HCT116 (cell line): ENCODE results near the gene MCRIP2. TPM values are rescaled to one million over a fixed set of nuclear protein-coding genes. Genes with fewer than 3 reads are reported as not detected.

Experiments used
- ATAC-seq: fragments of 200-7000 bp; cut with Tn5 transposase; 2 replicates; pipeline ENCODE4 v1.9.1; 2020; ENCODE audit warnings: mild to moderate bottlenecking, moderate library complexity
- BruUV-seq: library from RNA; stranded (reverse); fragments of 400-500 nt; replicated peaks from 2 replicates; lab custom pipeline; 2021; lab: Mats Ljungman, UMichigan
- CTCF ChIA-PET: fragments of 300-600 bp; sonication (Branson Sonifier 250); formaldehyde crosslinking; loops from one replicate; lab custom pipeline; 2021; ENCODE audit warnings: antibody characterized with exemption; lab: Charles Lee
- POLR2A ChIA-PET: fragments of 300-600, 350-600 bp; sonication (Branson Sonifier 250); formaldehyde crosslinking; loops from one replicate; lab custom pipeline; 2021; ENCODE audit warnings: antibody characterized with exemption; lab: Charles Lee
- RAD21 ChIA-PET, 2 experiments: fragments of 300-600 bp; sonication (Branson Sonifier 250); formaldehyde crosslinking; loops; one replicate each; lab custom pipeline; 2023; ENCODE audit warnings: low total read pairs in 2 of 2; ENCODE audit not compliant: uncharacterized antibody in 2 of 2, unreplicated experiment in 2 of 2, low non-redundant PET in 1 of 2; lab: Charles Lee
- DNase-seq: peaks from one replicate; pipeline ENCODE4 v3.0.0-alpha.2; 2010; ENCODE audit warnings: low read depth, low spot score
- H2AFZ ChIP-seq: fragments of 200-600 bp; shearing (Covaris generic), sonication (generic); 2 replicates; pipeline ENCODE4 v1.6.1; 2017; ENCODE audit warnings: low read depth, mixed run types, mixed read lengths, antibody characterized with exemption, low read length; ENCODE audit not compliant: poor library complexity, severe bottlenecking
- H3K27ac ChIP-seq: 2 replicates; pipeline ENCODE4 v1.5.1; 2012; ENCODE audit warnings: low read depth, low read length
- H3K27me3 ChIP-seq: fragments of 200-600 bp; sonication (generic); 2 replicates; pipeline ENCODE4 v1.6.1; 2016; ENCODE audit warnings: mixed run types, low read length, mixed read lengths; ENCODE audit not compliant: insufficient read depth
- H3K36me3 ChIP-seq, 2 experiments: fragments of 200-500 bp in 1 of 2; fragments of 200-600 bp in 1 of 2; sonication (Bioruptor generic) in 1 of 2; sonication (generic) in 1 of 2; 2 replicates each; pipeline versions ENCODE4 v1.5.1 to v1.6.1; 2014 to 2016; ENCODE audit warnings: low read length in 2 of 2, inconsistent platforms in 1 of 2, mixed read lengths in 1 of 2, mixed run types in 1 of 2; ENCODE audit not compliant: insufficient read depth in 2 of 2, control insufficient read depth in 1 of 2
- H3K4me1 ChIP-seq, 2 experiments: fragments of 200-600 bp in 1 of 2; sonication (generic) in 1 of 2; 2 replicates each; pipeline versions ENCODE4 v1.5.1 to v1.6.1; 2012 to 2017; ENCODE audit warnings: low read length in 2 of 2, inconsistent platforms in 1 of 2, mild to moderate bottlenecking in 1 of 2, mixed read lengths in 1 of 2, mixed run types in 1 of 2, moderate library complexity in 1 of 2; ENCODE audit not compliant: insufficient read depth in 2 of 2, control insufficient read depth in 1 of 2
- H3K4me2 ChIP-seq: fragments of 200-600 bp; sonication (generic); 2 replicates; pipeline ENCODE4 v1.6.1; 2017; ENCODE audit warnings: mixed run types, low read length, mixed read lengths
- H3K4me3 ChIP-seq, 2 experiments: fragments of 200-600 bp in 1 of 2; sonication (generic) in 1 of 2; replicated peaks in 1 of 2; 2 replicates each; pipeline ENCODE4 v1.5.1; 2011 to 2016; ENCODE audit warnings: low read length in 2 of 2, control low read depth in 1 of 2, low read depth in 1 of 2, mild to moderate bottlenecking in 1 of 2, mixed read lengths in 1 of 2, mixed run types in 1 of 2
- H3K79me2 ChIP-seq: fragments of 200-600 bp; sonication (generic); 2 replicates; pipeline ENCODE4 v1.6.1; 2017; ENCODE audit warnings: mild to moderate bottlenecking, mixed run types, low read length, moderate library complexity, mixed read lengths; ENCODE audit not compliant: insufficient read depth
- H3K9ac ChIP-seq: fragments of 200-600 bp; sonication (generic); 2 replicates; pipeline ENCODE4 v1.6.1; 2016; ENCODE audit warnings: low read length, mixed read lengths
- H3K9me2 ChIP-seq: fragments of 200-600 bp; sonication (generic), shearing (Covaris generic); 2 replicates; pipeline ENCODE4 v1.6.1; 2017; ENCODE audit warnings: mixed run types, mild to moderate bottlenecking, moderate library complexity; ENCODE audit not compliant: insufficient read depth
- H3K9me3 ChIP-seq, 2 experiments: fragments of 200-500 bp in 1 of 2; fragments of 200-600 bp in 1 of 2; sonication (Bioruptor generic) in 1 of 2; sonication (generic) in 1 of 2; 2 replicates each; pipeline ENCODE4 v1.6.1; 2014 to 2017; ENCODE audit warnings: low read length in 2 of 2, mixed read lengths in 2 of 2, inconsistent platforms in 1 of 2, low read depth in 1 of 2, mild to moderate bottlenecking in 1 of 2, mixed run types in 1 of 2, moderate library complexity in 1 of 2; ENCODE audit not compliant: control insufficient read depth in 1 of 2, insufficient read depth in 1 of 2
- H4K20me1 ChIP-seq: fragments of 200-600 bp; sonication (generic), shearing (Covaris generic); 2 replicates; pipeline ENCODE4 v1.6.1; 2017; ENCODE audit warnings: mixed run types, mild to moderate bottlenecking, moderate library complexity; ENCODE audit not compliant: insufficient read depth
- CBX3 ChIP-seq: IDR thresholded peaks from 2 replicates; pipeline ENCODE4 v1.6.1; 2012; ENCODE audit warnings: low read depth
- EZH2 ChIP-seq: fragments of 200-600 bp; sonication (generic); IDR thresholded peaks from 2 replicates; pipeline ENCODE4 v1.6.1; 2017; ENCODE audit warnings: antibody characterized with exemption, mixed run types
- EZH2phosphoT487 ChIP-seq: fragments of 200-600 bp; IDR thresholded peaks from 2 replicates; pipeline ENCODE4 v1.6.1; 2018; ENCODE audit warnings: antibody characterized with exemption, borderline replicate concordance
- FOSL1 ChIP-seq: IDR thresholded peaks from 2 replicates; pipeline ENCODE4 v1.6.1; 2012; ENCODE audit warnings: low read depth
- JUND ChIP-seq: IDR thresholded peaks from 2 replicates; pipeline ENCODE4 v1.6.1; 2012
- POLR2A ChIP-seq: IDR thresholded peaks from 2 replicates; pipeline ENCODE4 v1.7.0; 2011; ENCODE audit warnings: borderline replicate concordance; ENCODE audit not compliant: insufficient read depth, insufficient read length; ENCODE audit errors: extremely low read depth
- POLR2AphosphoS5 ChIP-seq: IDR thresholded peaks from 2 replicates; pipeline ENCODE4 v1.6.1; 2011; ENCODE audit warnings: mild to moderate bottlenecking, low read depth, low read length, moderate library complexity
- RAD21 ChIP-seq: IDR thresholded peaks from 2 replicates; pipeline ENCODE4 v1.6.1; 2012; ENCODE audit warnings: low read depth, mild to moderate bottlenecking
- SIN3A ChIP-seq: IDR thresholded peaks from 2 replicates; pipeline ENCODE4 v1.6.1; 2012; ENCODE audit warnings: low read depth
- SRF ChIP-seq: IDR thresholded peaks from 2 replicates; pipeline ENCODE4 v1.6.1; 2012; ENCODE audit warnings: low read depth
- TCF7L2 ChIP-seq: IDR thresholded peaks from 2 replicates; pipeline ENCODE4 v1.7.0; 2011; ENCODE audit warnings: borderline replicate concordance, inconsistent platforms; ENCODE audit not compliant: insufficient read depth, insufficient read length; ENCODE audit errors: extremely low read depth
- YY1 ChIP-seq: IDR thresholded peaks from 2 replicates; pipeline ENCODE4 v1.6.1; 2011; ENCODE audit warnings: low read length, low read depth, moderate library complexity, mild to moderate bottlenecking; ENCODE audit not compliant: insufficient replicate concordance; ENCODE audit errors: extremely low read depth
- intact Hi-C: fragments of 100-400 bp; cut with micrococcal nuclease; formaldehyde crosslinking; loops from 2 replicates; pipeline ENCODE4 v1.10.0; 2022
- total RNA-seq: library from RNA; stranded (reverse); gene quantifications from one replicate; pipeline ENCODE4 v1.2.1, GENCODE V29; 2021; ENCODE audit not compliant: unreplicated experiment
- TF ChIP-seq, protein P1 (sequence below): IDR thresholded peaks from 2 replicates; pipeline ENCODE4 v1.6.1; 2012
- TF ChIP-seq, protein P2 (sequence below): IDR thresholded peaks from 2 replicates; pipeline ENCODE4 v1.6.1; 2012; ENCODE audit warnings: low read depth
- TF ChIP-seq, protein P3 (sequence below), 3 experiments: fragments of 200-600 bp in 1 of 3; sonication (generic) in 1 of 3; IDR thresholded peaks in 2 of 3; conservative IDR thresholded peaks in 1 of 3; 2 replicates each; pipeline ENCODE4 v1.5.1; 2012 to 2017; ENCODE audit warnings: low read depth in 2 of 3, low read length in 2 of 3, antibody characterized with exemption in 1 of 3, borderline replicate concordance in 1 of 3, control low read depth in 1 of 3, mild to moderate bottlenecking in 1 of 3, mixed read lengths in 1 of 3, mixed run types in 1 of 3, moderate library complexity in 1 of 3; ENCODE audit not compliant: insufficient read depth in 1 of 3
- TF ChIP-seq, protein P4 (sequence below): IDR thresholded peaks from 2 replicates; pipeline ENCODE4 v1.6.1; 2012

MCRIP2 gene
- total RNA-seq, 1 experiment from 2014 or later: 34.9 TPM

DNA sequence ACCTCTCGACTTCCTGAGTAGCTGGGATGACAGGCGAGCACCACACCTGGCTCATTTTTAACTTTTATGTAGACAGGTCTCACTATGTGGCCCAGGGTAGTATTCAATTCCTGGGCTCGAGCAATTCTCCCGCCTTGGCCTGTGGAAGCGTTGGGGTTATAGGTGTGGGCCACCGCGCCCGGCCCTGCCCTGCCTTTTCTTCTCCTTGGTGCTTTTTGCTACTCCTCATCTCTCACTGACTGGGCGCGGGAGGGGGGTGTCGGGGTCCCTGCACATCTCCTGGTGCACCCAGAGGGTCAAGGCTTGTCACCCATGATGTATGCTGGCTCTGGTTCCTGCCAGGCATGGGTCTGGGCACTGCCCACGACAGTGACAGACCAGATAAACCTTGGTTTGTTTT lies 2.9 kb downstream of the MCRIP2 start:
- Histone ChIP-seq H3K27me3 (no peaks in the 10 kb centered on the region), H4K20me1 (no peaks in the 10 kb centered on the region), H2AFZ (no peak overlapping the region)
- ATAC-seq (no peak), DNase-seq (no peak)
- TF ChIP-seq, protein P1, sequence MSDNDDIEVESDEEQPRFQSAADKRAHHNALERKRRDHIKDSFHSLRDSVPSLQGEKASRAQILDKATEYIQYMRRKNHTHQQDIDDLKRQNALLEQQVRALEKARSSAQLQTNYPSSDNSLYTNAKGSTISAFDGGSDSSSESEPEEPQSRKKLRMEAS: no peak
- TF ChIP-seq YY1: no peak
- TF ChIP-seq, protein P2, sequence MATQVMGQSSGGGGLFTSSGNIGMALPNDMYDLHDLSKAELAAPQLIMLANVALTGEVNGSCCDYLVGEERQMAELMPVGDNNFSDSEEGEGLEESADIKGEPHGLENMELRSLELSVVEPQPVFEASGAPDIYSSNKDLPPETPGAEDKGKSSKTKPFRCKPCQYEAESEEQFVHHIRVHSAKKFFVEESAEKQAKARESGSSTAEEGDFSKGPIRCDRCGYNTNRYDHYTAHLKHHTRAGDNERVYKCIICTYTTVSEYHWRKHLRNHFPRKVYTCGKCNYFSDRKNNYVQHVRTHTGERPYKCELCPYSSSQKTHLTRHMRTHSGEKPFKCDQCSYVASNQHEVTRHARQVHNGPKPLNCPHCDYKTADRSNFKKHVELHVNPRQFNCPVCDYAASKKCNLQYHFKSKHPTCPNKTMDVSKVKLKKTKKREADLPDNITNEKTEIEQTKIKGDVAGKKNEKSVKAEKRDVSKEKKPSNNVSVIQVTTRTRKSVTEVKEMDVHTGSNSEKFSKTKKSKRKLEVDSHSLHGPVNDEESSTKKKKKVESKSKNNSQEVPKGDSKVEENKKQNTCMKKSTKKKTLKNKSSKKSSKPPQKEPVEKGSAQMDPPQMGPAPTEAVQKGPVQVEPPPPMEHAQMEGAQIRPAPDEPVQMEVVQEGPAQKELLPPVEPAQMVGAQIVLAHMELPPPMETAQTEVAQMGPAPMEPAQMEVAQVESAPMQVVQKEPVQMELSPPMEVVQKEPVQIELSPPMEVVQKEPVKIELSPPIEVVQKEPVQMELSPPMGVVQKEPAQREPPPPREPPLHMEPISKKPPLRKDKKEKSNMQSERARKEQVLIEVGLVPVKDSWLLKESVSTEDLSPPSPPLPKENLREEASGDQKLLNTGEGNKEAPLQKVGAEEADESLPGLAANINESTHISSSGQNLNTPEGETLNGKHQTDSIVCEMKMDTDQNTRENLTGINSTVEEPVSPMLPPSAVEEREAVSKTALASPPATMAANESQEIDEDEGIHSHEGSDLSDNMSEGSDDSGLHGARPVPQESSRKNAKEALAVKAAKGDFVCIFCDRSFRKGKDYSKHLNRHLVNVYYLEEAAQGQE: no peak
- TF ChIP-seq SRF: no peak
- no peak for TF ChIP-seq EZH2phosphoT487
- no peak for TF ChIP-seq EZH2
- TF ChIP-seq TCF7L2: no peak
- TF ChIP-seq FOSL1: no peak
- TF ChIP-seq CBX3: no peak
- no peak for TF ChIP-seq JUND
- no peak for TF ChIP-seq POLR2AphosphoS5
- no peak for TF ChIP-seq SIN3A
- TF ChIP-seq, protein P3, sequence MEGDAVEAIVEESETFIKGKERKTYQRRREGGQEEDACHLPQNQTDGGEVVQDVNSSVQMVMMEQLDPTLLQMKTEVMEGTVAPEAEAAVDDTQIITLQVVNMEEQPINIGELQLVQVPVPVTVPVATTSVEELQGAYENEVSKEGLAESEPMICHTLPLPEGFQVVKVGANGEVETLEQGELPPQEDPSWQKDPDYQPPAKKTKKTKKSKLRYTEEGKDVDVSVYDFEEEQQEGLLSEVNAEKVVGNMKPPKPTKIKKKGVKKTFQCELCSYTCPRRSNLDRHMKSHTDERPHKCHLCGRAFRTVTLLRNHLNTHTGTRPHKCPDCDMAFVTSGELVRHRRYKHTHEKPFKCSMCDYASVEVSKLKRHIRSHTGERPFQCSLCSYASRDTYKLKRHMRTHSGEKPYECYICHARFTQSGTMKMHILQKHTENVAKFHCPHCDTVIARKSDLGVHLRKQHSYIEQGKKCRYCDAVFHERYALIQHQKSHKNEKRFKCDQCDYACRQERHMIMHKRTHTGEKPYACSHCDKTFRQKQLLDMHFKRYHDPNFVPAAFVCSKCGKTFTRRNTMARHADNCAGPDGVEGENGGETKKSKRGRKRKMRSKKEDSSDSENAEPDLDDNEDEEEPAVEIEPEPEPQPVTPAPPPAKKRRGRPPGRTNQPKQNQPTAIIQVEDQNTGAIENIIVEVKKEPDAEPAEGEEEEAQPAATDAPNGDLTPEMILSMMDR (IDR thresholded peaks at IDR 0.05 in 2 of 3, conservative IDR thresholded peaks at IDR 0.05 in 1 of 3; ENCODE audit: borderline replicate concordance in 1 of 3, insufficient read depth in 1 of 3, low read depth in 2 of 3, low read length in 2 of 3): no peak
- no peak for TF ChIP-seq RAD21
- no peak for TF ChIP-seq POLR2A
- TF ChIP-seq, protein P4, sequence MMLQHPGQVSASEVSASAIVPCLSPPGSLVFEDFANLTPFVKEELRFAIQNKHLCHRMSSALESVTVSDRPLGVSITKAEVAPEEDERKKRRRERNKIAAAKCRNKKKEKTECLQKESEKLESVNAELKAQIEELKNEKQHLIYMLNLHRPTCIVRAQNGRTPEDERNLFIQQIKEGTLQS: no peak
- TF ChIP-seq, all 23 proteins: peak for 0
- ChIA-PET POLR2A (no interaction called here), CTCF (no interaction called here), RAD21 (no interaction called here)
- BruUV-seq: no TSS peak
- no peaks in the 10 kb centered on the region for H3K36me3 ChIP-seq
- H3K27ac ChIP-seq: peak overlapping the region; percentile 96
- no peaks in the 10 kb centered on the region for H3K9me2 ChIP-seq
- peak overlapping the region; percentile 33; the same call in 1 of the 2 replicates for H3K9ac ChIP-seq
- H3K79me2 ChIP-seq: peaks cover 23% of the 10 kb centered on the region
- H3K9me3 ChIP-seq: no peaks in the 10 kb centered on the region
- H3K4me3 ChIP-seq: no peak overlapping the region
- peaks cover 14 to 51% of the 10 kb centered on the region in 2 experiments for H3K4me1 ChIP-seq
- intact Hi-C loops: no loop called here
- H3K4me2 ChIP-seq: peak overlapping the region; percentile 54
